H1 (cell line): Measurements from ENCODE around the gene VSIR. TPM values are rescaled to one million over a fixed set of nuclear protein-coding genes. Genes with fewer than 3 reads are reported as not detected.

Source experiments
- ASH2L ChIP-seq: fragments of 200-600, 300-600 bp; sonication (generic); IDR thresholded peaks from one replicate; pipeline ENCODE4 v1.7.1; 2017; ENCODE audit warnings: low read length
- BCL11A ChIP-seq, 2 experiments: IDR thresholded peaks; one replicate each; pipeline ENCODE4 v1.6.1; 2011; ENCODE audit warnings: low read depth in 2 of 2, low read length in 2 of 2, mild to moderate bottlenecking in 2 of 2
- CBX8 ChIP-seq: fragments of 300-800, 300-1000 bp; sonication (generic); IDR thresholded peaks from 2 replicates; pipeline ENCODE4 v1.7.1; 2016; ENCODE audit warnings: low read depth, low read length, borderline replicate concordance
- CHD7 ChIP-seq: fragments of 300-600 bp; sonication (generic); IDR thresholded peaks from 2 replicates; pipeline ENCODE4 v1.7.1; 2012; ENCODE audit warnings: low read length, moderate library complexity, mild to moderate bottlenecking, inconsistent platforms; ENCODE audit not compliant: insufficient replicate concordance
- KDM1A ChIP-seq: fragments of 200-600, 300-600 bp; sonication (generic); IDR thresholded peaks from 2 replicates; pipeline ENCODE4 v1.7.1; 2016; ENCODE audit warnings: mild to moderate bottlenecking, low read length, borderline replicate concordance
- RXRA ChIP-seq: IDR thresholded peaks from 2 replicates; pipeline ENCODE4 v1.6.1; 2011; ENCODE audit warnings: low read depth, mild to moderate bottlenecking, low read length, moderate library complexity; ENCODE audit not compliant: insufficient read depth
- SRF ChIP-seq: IDR thresholded peaks from 2 replicates; pipeline ENCODE4 v1.6.1; 2011; ENCODE audit warnings: mild to moderate bottlenecking, low read depth, low read length, moderate library complexity
- polyA plus RNA-seq, 7 experiments: library from polyadenylated mRNA; depleted of rRNA in 3 of 7; stranded (reverse) in 5 of 7; unstranded in 2 of 7; fragments of >200 nt in 5 of 7; fragments of 200-250 nt in 2 of 7; gene quantifications; 1 replicate in 5 of 7; 2 replicates in 1 of 7; 4 replicates in 1 of 7; pipeline versions ENCODE4 v1.2.1 to v1.2.3, GENCODE V29; 2011 to 2013; ENCODE audit warnings: missing spikeins in 2 of 7, mixed read lengths in 2 of 7
- total RNA-seq: library from RNA; stranded (reverse); fragmentation: NEBNext Ultra II Directional; extraction: Animal tissue kit (Norgen Biotek cat#: 25700); gene quantifications from 2 replicates; pipeline ENCODE4 v1.2.1, GENCODE V29; 2021

Gene VSIR
- total and polyA plus RNA-seq, 2 of the 8 experiments (the other 6 are each of a cell fraction or from before 2014, with no cell fraction given) = 0.33 TPM; not detected in 1

GRCh38 chr10:71712170-71712569 lies 61.1 kb downstream of the VSIR start (continued):
- no peak for TF ChIP-seq CHD7
- TF ChIP-seq BCL11A (IDR thresholded peaks at IDR 0.05; ENCODE audit: low read depth in 2 of 2, low read length in 2 of 2) = no peak
- no peak for TF ChIP-seq ASH2L
- TF ChIP-seq CBX8 = no peak
- TF ChIP-seq SRF = no peak
- no peak for TF ChIP-seq KDM1A
- TF ChIP-seq RXRA = no peak
